Muscle layer of duodenum (tissue), 2 donors: Measurements from ENCODE around the gene SCAPER.

Experiments used
- H3K27ac ChIP-seq: one replicate; pipeline ENCODE4 v1.7.0; 2013; ENCODE audit warnings: mild to moderate bottlenecking, low read length
- H3K27me3 ChIP-seq: one replicate; pipeline ENCODE4 v1.7.0; 2013; ENCODE audit warnings: low read depth, mild to moderate bottlenecking, control low read depth, low read length
- H3K36me3 ChIP-seq, 2 donors: one replicate each; pipeline ENCODE4 v1.7.0; 2013; ENCODE audit warnings: low read length in 2 of 2, control low read depth in 1 of 2, mild to moderate bottlenecking in 1 of 2; ENCODE audit not compliant: insufficient read depth in 2 of 2, control insufficient read depth in 1 of 2
- H3K4me1 ChIP-seq, 2 donors: one replicate each; pipeline ENCODE4 v1.7.0; 2013; ENCODE audit warnings: low read length in 2 of 2, mild to moderate bottlenecking in 2 of 2, control low read depth in 1 of 2, moderate library complexity in 1 of 2; ENCODE audit not compliant: insufficient read depth in 2 of 2, control insufficient read depth in 1 of 2
- H3K4me3 ChIP-seq, 2 donors: one replicate each; pipeline ENCODE4 v1.7.0; 2013; ENCODE audit warnings: low read length in 2 of 2, low read depth in 1 of 2, mild to moderate bottlenecking in 1 of 2
- H3K9me3 ChIP-seq, 2 donors: one replicate each; pipeline ENCODE4 v1.7.0; 2013; ENCODE audit warnings: low read length in 2 of 2, control low read depth in 1 of 2, mild to moderate bottlenecking in 1 of 2; ENCODE audit not compliant: control insufficient read depth in 1 of 2
- donor health status: healthy.

Gene SCAPER

DNA sequence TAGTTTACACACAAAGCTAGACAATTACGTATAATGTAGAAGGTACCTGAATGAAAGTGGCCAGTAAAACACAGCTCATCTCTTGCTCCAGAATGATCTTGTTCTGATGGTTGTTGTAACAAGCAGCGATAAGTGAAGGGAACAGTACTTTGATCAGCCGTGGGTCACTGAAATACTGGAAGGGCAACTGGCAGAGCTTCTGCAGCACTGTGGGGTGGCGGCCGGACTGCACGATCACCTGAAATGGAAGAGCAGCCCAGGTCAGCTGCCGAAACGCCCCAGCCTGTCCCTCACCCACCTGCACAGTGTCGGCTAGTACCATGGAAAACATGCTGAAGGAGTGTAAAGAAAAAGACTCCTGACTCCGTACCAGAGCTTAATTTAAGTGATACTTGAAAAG is 551.2 kb downstream of the SCAPER start:
- no peaks in the 10 kb centered on the region for H3K4me1 ChIP-seq
- H3K27ac ChIP-seq: no peak overlapping the region
- H3K36me3 ChIP-seq: no peaks in the 10 kb centered on the region
- H3K9me3 ChIP-seq: no peaks in the 10 kb centered on the region
- H3K4me3 ChIP-seq: peak overlapping the region in 1 of 2 donors; percentile 40
- no peaks in the 10 kb centered on the region for H3K27me3 ChIP-seq

DNA sequence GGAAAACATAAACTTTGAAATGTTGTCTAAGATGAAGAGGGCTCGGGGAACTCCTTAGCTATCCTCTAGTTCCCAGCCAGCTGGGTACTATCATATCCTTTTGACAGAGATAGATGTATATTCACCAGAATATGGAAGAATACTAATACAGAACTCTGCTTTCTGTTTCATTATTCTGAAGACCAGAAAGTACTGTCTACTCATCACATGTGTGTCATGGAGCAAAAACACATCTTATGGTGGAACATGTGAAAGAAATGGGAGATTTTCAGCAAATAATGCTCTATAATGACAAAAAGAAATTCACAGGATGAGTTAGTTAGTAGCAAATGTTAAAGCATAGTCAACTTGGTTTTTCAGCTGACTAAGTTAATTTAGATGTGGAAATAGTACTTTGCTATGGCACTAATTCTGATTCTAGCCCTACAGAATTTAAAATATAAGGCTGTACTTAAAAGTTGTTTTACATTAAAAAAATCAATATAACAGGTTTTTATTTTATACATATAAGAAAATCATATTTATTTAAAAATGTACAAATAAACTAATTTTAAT is 552.0 kb downstream of the SCAPER start:
- no peaks in the 10 kb centered on the region for H3K9me3 ChIP-seq
- H3K27ac ChIP-seq: no peak overlapping the region
- H3K27me3 ChIP-seq: no peaks in the 10 kb centered on the region
- H3K4me3 ChIP-seq: no peak overlapping the region
- H3K4me1 ChIP-seq: no peaks in the 10 kb centered on the region
- no peaks in the 10 kb centered on the region for H3K36me3 ChIP-seq

DNA sequence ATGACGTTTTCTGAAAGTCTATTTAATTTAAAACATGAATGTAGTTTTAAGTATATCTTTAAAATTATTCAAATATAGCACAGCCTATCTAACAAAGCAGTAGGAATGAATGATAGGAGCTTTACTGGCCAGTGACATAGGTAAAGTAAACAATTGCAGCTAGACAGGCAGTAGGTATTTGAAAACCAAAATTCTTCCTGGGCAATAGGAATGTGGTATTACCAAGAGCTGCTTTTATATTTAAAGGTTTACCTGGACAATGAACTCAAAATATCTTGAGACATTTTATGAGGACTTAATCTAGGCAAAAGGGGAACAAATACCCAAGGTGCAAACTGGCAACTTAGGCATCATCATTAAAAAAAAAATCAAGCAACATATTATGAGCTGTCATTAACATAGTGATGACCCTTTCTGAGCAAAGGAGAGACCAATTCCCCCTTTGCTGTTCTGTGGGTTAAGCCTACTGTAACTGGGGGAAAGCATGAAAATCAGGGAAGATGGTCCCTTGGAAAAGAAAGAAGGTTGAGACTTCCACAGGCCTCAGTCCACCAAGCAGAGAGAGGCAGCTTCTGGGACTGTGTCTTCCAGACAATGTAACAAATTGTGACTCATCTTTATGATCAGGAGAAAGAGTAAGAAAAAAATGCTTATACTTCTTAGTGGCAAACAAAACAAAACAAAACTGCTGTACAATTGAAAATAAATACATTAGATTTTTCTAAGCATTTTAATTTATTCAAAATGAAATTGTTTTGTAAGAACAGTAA is 555.7 kb downstream of the SCAPER start:
- Histone ChIP-seq H3K4me3 (no peak overlapping the region), H3K4me1 (peaks cover 0 to 8% of the 10 kb centered on the region in 2 donors), H3K27me3 (peaks cover 25% of the 10 kb centered on the region), H3K27ac (no peak overlapping the region), H3K36me3 (no peaks in the 10 kb centered on the region), H3K9me3 (no peaks in the 10 kb centered on the region)

DNA sequence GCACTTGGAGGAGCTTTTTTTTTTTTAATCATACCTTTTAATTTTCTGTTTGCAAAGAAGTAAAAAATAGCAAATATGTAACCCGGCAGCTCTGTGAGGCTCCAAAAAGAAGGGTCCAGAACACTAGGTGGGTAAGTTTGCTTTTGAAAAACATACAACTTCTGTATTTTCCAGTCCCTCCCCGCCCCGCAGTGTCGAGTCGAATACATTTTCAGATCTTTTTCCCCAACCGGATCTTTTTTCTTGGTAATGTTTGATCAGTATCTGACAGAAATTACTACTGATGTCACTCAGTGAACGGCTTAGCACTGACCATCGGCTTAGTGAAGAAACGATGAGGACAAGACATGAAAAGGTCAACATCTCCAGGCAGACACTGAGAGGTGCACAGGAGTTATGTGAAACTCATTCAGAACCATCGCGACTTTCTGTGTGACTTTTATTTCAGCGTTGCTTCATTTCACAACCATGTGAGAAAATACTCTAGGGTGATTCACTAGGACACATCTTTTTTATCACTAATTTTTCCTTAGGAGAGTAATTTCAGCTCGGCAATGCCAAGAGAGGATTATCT is 557.6 kb downstream of the SCAPER start:
- no peak overlapping the region for H3K27ac ChIP-seq
- peaks cover 0 to 11% of the 10 kb centered on the region in 2 donors for H3K4me1 ChIP-seq
- peaks cover 38% of the 10 kb centered on the region for H3K27me3 ChIP-seq
- H3K36me3 ChIP-seq: no peaks in the 10 kb centered on the region
- H3K9me3 ChIP-seq: no peaks in the 10 kb centered on the region
- peak overlapping the region; percentile 59 to 68 for H3K4me3 ChIP-seq

DNA sequence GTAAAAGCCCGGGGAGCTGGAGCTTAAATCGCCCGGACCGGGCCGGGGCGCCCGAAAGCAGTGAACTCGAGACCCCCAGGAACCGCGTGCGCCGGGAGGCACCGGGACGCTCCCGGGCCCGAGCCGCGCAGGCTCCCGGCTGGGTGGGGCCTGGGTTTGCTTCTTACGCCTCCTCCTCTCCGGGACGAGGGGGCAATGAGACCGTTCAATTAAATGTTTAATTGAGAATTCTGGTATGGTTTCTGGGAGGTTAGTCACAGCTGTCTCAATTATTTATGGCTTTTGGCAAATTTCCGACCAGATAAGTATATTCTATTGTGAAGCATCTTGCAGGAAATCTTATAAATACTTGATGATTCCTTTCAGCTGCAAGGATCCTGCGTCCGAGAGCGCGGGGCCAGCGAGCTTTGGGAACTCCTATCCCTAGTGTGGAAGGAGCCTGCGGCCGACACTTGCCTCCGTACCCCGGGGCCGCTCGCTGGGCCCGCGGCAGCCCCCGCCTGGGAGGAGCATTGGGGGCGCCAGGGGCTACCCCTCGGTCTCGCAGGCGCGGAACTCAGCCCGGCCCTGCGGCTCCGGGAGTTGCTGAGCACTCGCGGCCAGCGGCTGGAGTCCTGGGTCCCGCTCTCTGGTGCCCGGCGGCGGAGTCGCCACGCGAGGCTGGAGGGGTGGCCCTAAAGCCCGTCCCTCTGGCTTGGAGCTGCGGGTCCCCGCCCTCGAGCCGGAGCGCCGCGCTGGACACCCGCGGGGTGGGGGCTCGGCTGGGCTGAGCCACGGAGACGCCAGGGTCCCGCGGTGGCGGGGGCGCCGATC is 558.3 kb downstream of the SCAPER start:
- Histone ChIP-seq H3K4me3 (peak overlapping the region; percentile 59 to 68), H3K27me3 (peaks cover 42% of the 10 kb centered on the region), H3K27ac (no peak overlapping the region)

DNA sequence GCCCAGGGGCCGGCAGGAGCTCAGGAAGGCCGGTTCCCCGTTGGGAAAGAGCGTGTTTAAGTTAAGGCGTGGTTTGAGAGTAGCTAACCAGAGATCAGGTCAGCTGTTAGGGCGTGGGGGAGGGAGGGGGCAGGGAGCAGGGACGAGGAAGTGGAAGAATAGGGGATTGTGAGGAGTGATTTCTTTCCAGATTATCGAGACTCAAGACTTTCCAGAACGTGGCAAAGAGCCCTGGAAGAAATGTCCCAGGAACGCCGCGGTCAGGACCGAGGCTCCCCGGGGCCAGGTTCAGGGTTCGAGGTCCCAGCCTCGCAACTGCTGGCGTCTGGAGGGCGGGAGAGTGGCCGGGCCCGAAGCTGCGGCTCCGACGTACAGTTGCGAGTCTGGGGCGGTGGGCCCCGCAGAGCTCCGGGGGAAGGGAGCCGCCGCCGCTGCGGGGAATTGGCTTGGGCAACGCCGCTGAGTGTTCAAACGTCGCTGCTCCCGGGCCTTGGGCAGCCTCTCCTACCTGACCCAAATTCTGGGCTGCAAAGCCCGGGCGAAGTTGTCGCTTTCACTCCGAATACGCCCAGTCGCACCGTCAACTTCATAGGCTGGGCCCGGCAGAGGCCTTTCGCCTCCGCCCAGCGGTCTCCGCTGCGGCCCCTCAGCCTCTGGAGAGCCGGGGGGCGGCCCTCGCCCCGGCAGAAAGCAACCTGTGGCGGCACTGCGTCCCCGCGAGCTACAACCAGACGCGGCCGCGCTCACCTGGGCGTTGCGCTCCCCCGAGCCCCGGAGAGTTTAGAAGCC is 559.1 kb downstream of the SCAPER start:
- peak overlapping the region; percentile 0 for H3K27ac ChIP-seq
- H3K4me3 ChIP-seq: peak overlapping the region; percentile 59 to 68
- peaks cover 48% of the 10 kb centered on the region for H3K27me3 ChIP-seq
- peaks cover 0 to 21% of the 10 kb centered on the region in 2 donors for H3K4me1 ChIP-seq
- no peaks in the 10 kb centered on the region for H3K9me3 ChIP-seq
- H3K36me3 ChIP-seq: no peaks in the 10 kb centered on the region

More for the DNA sequence above, 558.3 kb downstream of the SCAPER start:
- Histone ChIP-seq H3K4me1 (peaks cover 0 to 14% of the 10 kb centered on the region in 2 donors), H3K36me3 (no peaks in the 10 kb centered on the region), H3K9me3 (no peaks in the 10 kb centered on the region)

GRCh38 chr15:76345583-76345879 is 559.6 kb downstream of the SCAPER start:
- H3K27ac ChIP-seq: peak overlapping the region; percentile 0
- H3K4me1 ChIP-seq: peaks cover 0 to 26% of the 10 kb centered on the region in 2 donors
- H3K4me3 ChIP-seq: peak overlapping the region; percentile 59 to 68
- H3K9me3 ChIP-seq: no peaks in the 10 kb centered on the region
- peaks cover 53% of the 10 kb centered on the region for H3K27me3 ChIP-seq
- H3K36me3 ChIP-seq: no peaks in the 10 kb centered on the region

GRCh38 chr15:76344893-76345582 is 560.1 kb downstream of the SCAPER start:
- Histone ChIP-seq H3K27me3 (peaks cover 58% of the 10 kb centered on the region), H3K9me3 (no peaks in the 10 kb centered on the region), H3K27ac (peak overlapping the region; percentile 0), H3K4me1 (peaks cover 0 to 31% of the 10 kb centered on the region in 2 donors), H3K36me3 (no peaks in the 10 kb centered on the region), H3K4me3 (peak overlapping the region; percentile 59 to 68)

DNA sequence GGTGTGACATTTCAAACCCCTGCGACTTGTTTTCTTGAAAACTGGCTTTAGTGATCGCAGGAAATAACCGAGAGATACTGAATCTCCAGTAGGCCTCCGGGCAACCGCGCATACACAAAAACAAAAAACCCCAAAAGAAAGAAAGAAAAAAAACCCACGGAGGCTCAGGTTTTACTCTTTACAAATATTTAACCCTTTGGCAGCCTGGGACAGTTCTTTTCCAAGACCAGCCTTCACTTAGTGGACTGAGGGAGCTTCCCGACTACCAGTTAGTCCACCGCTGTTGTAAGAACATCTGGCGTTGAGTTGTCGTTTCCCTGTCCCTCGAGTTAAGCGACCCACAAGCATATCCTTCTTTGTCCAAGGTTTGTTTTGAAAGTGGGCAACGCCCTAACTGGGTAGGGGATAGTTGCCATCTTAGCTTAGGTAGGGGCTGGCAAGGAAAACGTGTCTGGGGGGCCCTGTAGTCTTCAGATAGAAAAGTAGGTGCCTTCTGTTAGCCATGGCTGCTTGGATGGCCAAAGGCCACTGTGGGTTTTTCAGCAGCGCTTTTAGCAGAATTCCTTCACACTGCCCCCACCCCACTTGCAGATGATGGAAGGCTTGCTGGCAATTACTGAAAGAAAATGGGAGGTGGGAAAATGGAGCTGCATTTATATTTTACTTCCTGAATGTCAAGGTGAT is 561.7 kb downstream of the SCAPER start:
- Histone ChIP-seq H3K27me3 (peaks cover 73% of the 10 kb centered on the region), H3K4me3 (peak overlapping the region in 1 of 2 donors; percentile 15), H3K9me3 (no peaks in the 10 kb centered on the region), H3K27ac (peak overlapping the region; percentile 36), H3K4me1 (peaks cover 0 to 46% of the 10 kb centered on the region in 2 donors), H3K36me3 (no peaks in the 10 kb centered on the region)
